Adrenal gland (tissue), 12 donors: ENCODE results near the gene SIMC1. TPM values are rescaled to one million over a fixed set of nuclear protein-coding genes. Genes with fewer than 3 reads are reported as not detected.
A peak's percentile ranks its signal among the peaks of the same experiment; 100 is the strongest.

ENCODE experiments used
- DNase-seq, 7 donors: peaks; one replicate each; pipeline ENCODE4 v3.0.0-alpha.2; 2019 to 2020
- H3K27ac ChIP-seq, 5 donors: fragments of 200-600 bp; sonication (generic) in 4 of 5; 1 replicate in 3 of 5; 2 replicates in 2 of 5; pipeline versions ENCODE4 v1.5.1 to v1.8.0; 2016 to 2020; ENCODE audit warnings: mild to moderate bottlenecking in 1 of 5
- H3K27me3 ChIP-seq: fragments of 200-600 bp; 2 replicates; pipeline ENCODE4 v1.8.0; 2021
- H3K36me3 ChIP-seq, 2 donors: fragments of 200-600 bp; replicated peaks in 1 of 2; 1 replicate in 1 of 2; 2 replicates in 1 of 2; pipeline versions ENCODE4 v1.5.1 to v1.8.0; 2018 to 2022
- H3K4me1 ChIP-seq, 2 donors: fragments of 200-600 bp; replicated peaks in 1 of 2; 1 replicate in 1 of 2; 2 replicates in 1 of 2; pipeline versions ENCODE4 v1.5.1 to v1.8.0; 2018 to 2021
- H3K4me3 ChIP-seq, 4 donors: fragments of 200-600 bp; sonication (generic) in 3 of 4; one replicate each; pipeline ENCODE4 v1.5.1; 2016 to 2018
- H3K9me3 ChIP-seq, 3 donors: fragments of 200-600 bp; sonication (generic) in 1 of 3; replicated peaks in 1 of 3; 1 replicate in 2 of 3; 2 replicates in 1 of 3; pipeline versions ENCODE4 v1.5.1 to v1.8.0; 2016 to 2021
- CTCF ChIP-seq, 6 experiments: fragments of 450-650 bp in 4 of 6; fragments of 200-600 bp in 2 of 6; sonication (generic) in 1 of 6; IDR thresholded peaks; 1 replicate in 5 of 6; 2 replicates in 1 of 6; pipeline versions ENCODE4 v1.5.1 to v1.8.0; 2016 to 2021; ENCODE audit warnings: antibody characterized with exemption in 6 of 6, mild to moderate bottlenecking in 2 of 6, moderate library complexity in 1 of 6
- POLR2A ChIP-seq, 2 donors: fragments of 450-650 bp; IDR thresholded peaks; one replicate each; pipeline ENCODE4 v1.6.1; 2017; ENCODE audit warnings: antibody characterized with exemption in 2 of 2, mild to moderate bottlenecking in 2 of 2, moderate library complexity in 1 of 2
- WGBS, 4 donors: extraction: QIAGEN DNeasy Blood & Tissue Kit in 2 of 4; methylation state at CpG; one replicate each; pipeline versions ENCODE4 v1.1.5 to v1.1.7; 2013 to 2017; 5-methylcytosine and 5-hydroxymethylcytosine counted together
- intact Hi-C, 2 donors: fragments of 100-400 bp; cut with DNase I; formaldehyde crosslinking; loops; one replicate each; pipeline versions ENCODE4 v1.14.1 to v1.15.0; 2022 to 2023
- polyA plus RNA-seq, 3 donors: library from polyadenylated mRNA; stranded (reverse); fragments of 200-250 nt in 2 of 3; fragments of 350-450 nt in 1 of 3; fragmentation: Illumina TruSeq in 1 of 3; extraction: RNeasy Lipid Tissue Mini Kit (QIAGEN cat#74804) in 1 of 3; gene quantifications; one replicate each; pipeline ENCODE4 v1.2.3, GENCODE V29; 2013 to 2014
- total RNA-seq, 9 donors: library from RNA; depleted of rRNA in 4 of 9; stranded (reverse); fragments of >200 nt in 4 of 9; fragments of 120-200 nt in 1 of 9; fragmentation: NEBNext Ultra II Directional in 1 of 9; extraction: Animal tissue kit (Norgen Biotek cat#: 25700) in 1 of 9; gene quantifications; one replicate each; pipeline versions ENCODE4 v1.1.0 to v1.2.4, GENCODE V29; 2013 to 2023
- donor health status: healthy with polysubstance abuse.
- donor health status: Bipolar disorder and iron deficiency.
- donor health status: DM: yes; HTN: yes; CAD: no.
- donor health status: DM: no; HTN: no; CAD: no.
- donor health status: DM: no; HTN: no; CAD: no.
- donor health status: DM: yes; HTN: yes; CAD: no.

The SIMC1 gene
- total and polyA plus RNA-seq, 12 donors = 25.7 to 85.3 (median 47.7) TPM

- DNase-seq = no peak
- 25 to 42% (median 27%) methylated on average over 22 to 41 of the region's 41 CpGs for WGBS, 4 donors
- intact Hi-C loops = loop anchor here in 1 of 2 donors (2.0 kb wide), 1 partner anchor 25 kb away; no protein-coding TSS in a partner anchor
Measured at GRCh38 chr5:176389135-176390123, 151.2 kb downstream of the SIMC1 start.

GRCh38 chr5:176391479-176391878 lies 153.3 kb downstream of the SIMC1 start:
- Histone ChIP-seq H3K4me1 (peaks cover 12 to 24% of the 10 kb centered on the region in 2 donors), H3K4me3 (no peak overlapping the region), H3K27ac (peak overlapping the region in 1 of 5 donors; percentile 17), H3K36me3 (peaks cover 0 to 36% of the 10 kb centered on the region in 2 donors), H3K27me3 (no peaks in the 10 kb centered on the region), H3K9me3 (no peaks in the 10 kb centered on the region)
- intact Hi-C loops = no loop called here
- TF ChIP-seq POLR2A (IDR thresholded peaks at IDR 0.05) (no peak), CTCF (IDR thresholded peaks at IDR 0.05) (no peak)
- WGBS, 4 donors = 90 to 98% (median 92%) methylated on average over 4 of the region's 4 CpGs
- DNase-seq = no peak

More at GRCh38 chr5:176389135-176390123, 151.2 kb downstream of the SIMC1 start:
- Histone ChIP-seq H3K27me3 (no peaks in the 10 kb centered on the region), H3K4me3 (peak overlapping the region in 3 of 4 donors; percentile 58 to 89 (median 80)), H3K9me3 (no peaks in the 10 kb centered on the region), H3K27ac (peak overlapping the region; percentile 90 to 99 (median 95)), H3K4me1 (peaks cover 12 to 24% of the 10 kb centered on the region in 2 donors), H3K36me3 (peaks cover 0 to 44% of the 10 kb centered on the region in 2 donors)
- TF ChIP-seq CTCF (IDR thresholded peaks at IDR 0.05) = no peak
- TF ChIP-seq POLR2A (IDR thresholded peaks at IDR 0.05) = peak; percentile 81 to 94

GRCh38 chr5:176391999-176392398 lies 153.8 kb downstream of the SIMC1 start:
- DNase-seq = no peak
- WGBS, 4 donors = 77 to 85% (median 81%) methylated on average over 4 of the region's 4 CpGs
- Histone ChIP-seq H3K36me3 (peaks cover 0 to 36% of the 10 kb centered on the region in 2 donors), H3K27ac (peak overlapping the region in 1 of 5 donors; percentile 17), H3K9me3 (no peaks in the 10 kb centered on the region), H3K4me1 (peaks cover 12 to 19% of the 10 kb centered on the region in 2 donors), H3K27me3 (no peaks in the 10 kb centered on the region), H3K4me3 (no peak overlapping the region)
- intact Hi-C loops = no loop called here
- no peak for TF ChIP-seq CTCF (IDR thresholded peaks at IDR 0.05)

GRCh38 chr5:176392526-176392925 lies 154.3 kb downstream of the SIMC1 start:
- H3K4me1 ChIP-seq = peaks cover 10 to 14% of the 10 kb centered on the region in 2 donors
- no peak overlapping the region for H3K27ac ChIP-seq
- H3K4me3 ChIP-seq = no peak overlapping the region
- no peaks in the 10 kb centered on the region for H3K9me3 ChIP-seq
- DNase-seq = no peak
- H3K27me3 ChIP-seq = no peaks in the 10 kb centered on the region
- WGBS, 4 donors = 68 to 91% (median 84%) methylated on average over 6 to 11 of the region's 11 CpGs
- no peak for TF ChIP-seq POLR2A (IDR thresholded peaks at IDR 0.05)
- intact Hi-C loops = no loop called here
- peaks cover 0 to 36% of the 10 kb centered on the region in 2 donors for H3K36me3 ChIP-seq
